DLD1 (cell line): Measurements from ENCODE around the gene LRP1B.

Experiments used
- in situ Hi-C: cut with HindIII; loops from 2 replicates; pipeline ENCODE4 v1.10.0; 2017; ENCODE audit warnings: low sequenced_read_pairs

The LRP1B gene

GRCh38 chr2:141526760-141527159 is 604.1 kb downstream of the LRP1B start:
- in situ Hi-C loops: no loop called here

DNA sequence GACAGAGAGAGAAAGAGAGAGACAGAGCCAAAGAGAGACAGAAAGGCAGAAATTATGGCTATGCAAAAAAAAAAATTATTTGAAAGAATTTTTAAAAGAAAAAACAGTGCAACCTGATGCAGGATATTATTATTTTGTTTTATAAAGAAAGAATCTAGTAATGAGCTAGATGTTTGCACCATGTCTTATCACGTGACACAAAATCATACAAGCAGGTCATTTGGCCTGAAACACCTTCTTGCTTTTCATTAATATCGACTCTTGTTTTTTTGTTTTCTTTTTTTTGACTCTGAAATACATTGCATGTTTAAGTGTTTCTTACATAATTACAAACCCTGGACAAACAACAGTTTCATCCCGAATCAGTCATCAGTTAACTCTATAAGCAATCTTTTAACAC is 606.0 kb downstream of the LRP1B start:
- in situ Hi-C loops: no loop called here

DNA sequence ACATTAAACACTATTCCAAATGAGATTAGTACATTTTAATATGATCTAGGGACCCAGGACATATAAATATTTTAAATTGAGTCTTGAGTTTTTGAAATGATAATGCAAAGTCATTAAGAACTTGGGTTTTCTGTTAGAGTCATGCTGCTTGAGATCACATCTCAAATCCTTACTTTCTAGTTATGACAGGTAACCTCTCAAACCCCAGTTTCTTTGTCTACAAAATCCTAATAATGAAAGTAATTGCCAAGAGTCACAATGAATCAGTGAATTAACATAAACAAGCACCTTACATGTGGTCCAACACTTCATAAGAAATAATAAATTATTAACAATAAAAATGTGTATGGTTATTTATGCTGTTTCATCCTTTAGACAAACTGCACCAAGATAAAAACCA is 607.6 kb downstream of the LRP1B start:
- in situ Hi-C loops: no loop called here

GRCh38 chr2:141522702-141523101 is 608.1 kb downstream of the LRP1B start:
- in situ Hi-C loops: no loop called here

- in situ Hi-C loops: no loop called here
Observed at GRCh38 chr2:141522048-141522447, 608.8 kb downstream of the LRP1B start.

DNA sequence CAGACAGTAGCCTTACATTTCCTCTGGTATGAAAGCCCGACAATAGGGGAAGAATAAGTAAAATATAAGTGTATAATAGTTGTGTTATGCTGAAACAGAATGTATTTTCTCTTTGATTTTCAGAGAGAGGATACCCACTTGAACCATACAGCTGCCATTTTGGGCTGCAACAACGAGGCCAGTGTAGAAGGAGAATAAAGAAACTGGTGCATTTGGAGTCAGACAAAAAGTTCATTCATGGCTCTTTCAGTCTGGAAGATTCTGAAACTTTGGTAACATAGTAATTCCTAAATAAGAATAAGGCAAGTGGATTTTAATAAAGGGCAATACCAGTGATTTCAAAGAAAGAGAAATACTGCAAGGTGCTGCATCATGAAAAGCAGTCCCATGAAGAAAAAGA is 610.9 kb downstream of the LRP1B start:
- in situ Hi-C loops: no loop called here

- in situ Hi-C loops: no loop called here
Observed at GRCh38 chr2:141517852-141518421, 612.9 kb downstream of the LRP1B start.

GRCh38 chr2:141517180-141517851 is 613.5 kb downstream of the LRP1B start:
- in situ Hi-C loops: no loop called here

DNA sequence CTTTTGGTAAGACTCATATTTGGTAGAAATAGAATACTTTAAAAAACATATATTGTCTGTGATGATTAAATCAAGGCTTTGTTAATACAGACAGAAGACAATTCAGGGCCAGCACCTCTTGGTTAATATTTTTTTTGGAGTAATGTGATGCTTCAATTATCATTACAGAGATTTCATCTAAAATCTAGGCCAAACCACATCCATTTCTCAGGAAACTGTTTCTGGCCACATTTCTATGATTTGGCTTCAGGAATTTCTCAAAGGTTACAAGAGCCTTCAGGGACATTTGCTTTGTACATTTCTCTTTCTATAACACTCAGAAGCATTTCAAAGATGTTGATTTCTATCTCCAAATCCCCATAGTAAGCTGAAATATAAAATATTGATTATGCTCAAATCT is 614.9 kb downstream of the LRP1B start:
- in situ Hi-C loops: no loop called here

DNA sequence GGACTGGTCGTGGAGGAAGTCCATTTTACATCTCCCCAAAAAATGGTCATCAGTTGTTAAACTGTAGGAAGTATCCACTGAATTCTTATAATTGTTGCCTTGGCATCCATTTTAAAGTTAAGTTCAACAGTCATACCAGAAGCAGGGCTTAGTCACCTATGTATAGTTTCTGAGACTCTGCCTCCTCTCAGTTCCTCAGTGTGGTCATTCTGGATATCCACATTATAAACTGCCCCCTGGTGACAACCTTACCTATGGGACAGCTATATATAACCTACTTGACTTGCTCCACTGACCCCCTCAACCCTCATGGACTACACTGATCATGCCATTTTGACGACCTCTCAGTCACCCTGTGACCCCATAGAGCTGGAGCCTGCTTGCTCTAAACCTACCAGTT is 617.0 kb downstream of the LRP1B start:
- in situ Hi-C loops: no loop called here

GRCh38 chr2:141508806-141509595 is 621.8 kb downstream of the LRP1B start:
- in situ Hi-C loops: no loop called here

DNA sequence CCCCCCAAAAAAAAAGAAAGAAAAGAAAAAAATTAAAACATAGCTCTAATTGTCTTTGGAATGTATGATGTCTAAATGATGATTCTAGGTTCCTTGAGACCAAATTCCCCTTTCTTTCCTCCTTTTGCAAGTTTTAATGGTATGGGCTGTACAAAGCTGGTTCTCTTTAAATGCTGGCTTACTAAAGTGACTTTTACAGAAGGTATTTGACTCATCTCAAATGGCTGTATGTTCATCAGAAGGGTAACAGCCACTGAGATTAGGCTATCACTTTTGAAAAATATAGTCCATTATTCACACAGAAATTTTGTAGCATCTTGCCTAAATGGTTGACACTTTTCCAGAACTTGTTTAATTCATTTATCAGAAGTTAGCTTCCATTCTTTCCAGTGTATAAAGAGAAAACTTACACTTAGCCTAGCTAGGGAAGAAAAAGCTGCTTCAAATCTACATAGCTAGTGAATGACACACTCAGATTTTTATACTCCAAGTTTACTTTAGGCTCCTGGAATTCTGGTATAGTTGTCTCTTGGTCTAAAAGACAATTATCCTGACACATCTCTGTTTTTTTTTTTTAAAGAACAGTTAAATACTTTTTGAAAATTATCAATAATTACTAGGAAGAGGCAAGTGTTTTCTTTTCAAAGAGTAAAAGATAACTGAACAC is 622.6 kb downstream of the LRP1B start:
- in situ Hi-C loops: no loop called here

DNA sequence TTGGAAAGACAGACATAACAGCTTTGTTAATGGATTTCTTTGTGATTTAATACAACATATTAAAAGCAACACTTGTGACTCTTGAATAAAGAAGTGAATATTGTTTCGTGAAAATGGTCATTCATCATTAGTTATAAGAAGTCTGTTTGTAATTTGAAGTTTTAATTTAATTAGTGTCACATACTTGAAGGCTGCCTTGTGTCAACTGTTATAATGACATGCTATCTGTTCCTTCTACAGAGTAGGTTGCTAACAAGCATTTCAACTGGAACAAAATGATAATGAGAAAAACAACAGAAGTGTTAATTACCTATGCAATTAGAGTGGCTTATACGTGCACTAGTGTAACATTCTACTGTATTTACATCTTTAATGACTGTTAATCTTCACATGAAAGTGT is 624.7 kb downstream of the LRP1B start:
- in situ Hi-C loops: no loop called here

- in situ Hi-C loops: no loop called here
Observed at GRCh38 chr2:141501752-141502151, 629.1 kb downstream of the LRP1B start.

DNA sequence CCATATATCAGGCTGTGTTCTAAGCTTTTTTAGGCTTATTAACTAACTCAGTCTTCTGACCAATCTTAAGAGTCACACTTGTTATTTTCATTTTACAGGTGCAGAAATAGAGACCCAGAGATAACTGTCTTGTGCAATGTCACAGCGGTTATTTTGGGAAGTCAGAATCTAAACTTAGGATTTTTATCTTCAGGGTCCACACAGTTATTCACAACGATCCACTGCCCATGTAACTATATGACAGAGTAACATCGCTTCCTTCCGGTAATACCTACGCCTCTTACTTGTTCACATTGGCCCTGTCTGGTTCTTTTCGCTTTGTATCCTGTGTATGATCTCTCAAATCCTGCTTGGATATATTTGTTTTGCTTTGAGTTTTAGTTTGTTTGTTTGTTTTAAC is 631.7 kb downstream of the LRP1B start:
- in situ Hi-C loops: no loop called here

DNA sequence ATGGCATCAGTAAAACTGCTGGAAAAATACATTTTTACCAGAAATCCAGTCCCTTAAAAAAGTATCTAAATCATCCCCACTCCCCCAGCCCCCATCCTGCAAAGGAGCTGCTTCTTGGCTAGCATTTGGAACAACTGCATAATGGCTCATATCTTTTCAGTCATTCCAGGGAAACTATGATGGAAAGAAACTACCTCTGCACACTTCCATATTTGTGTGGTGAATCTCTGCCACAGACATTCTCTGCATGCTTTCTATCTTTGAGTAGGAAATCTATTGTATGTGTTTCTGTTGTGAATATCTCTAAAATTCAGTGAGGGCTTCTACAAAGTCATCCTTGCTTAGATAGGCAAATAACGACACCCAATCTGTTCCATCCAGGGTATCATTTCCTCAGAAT is 632.3 kb downstream of the LRP1B start:
- in situ Hi-C loops: no loop called here

- in situ Hi-C loops: no loop called here
Observed at GRCh38 chr2:141497272-141497671, 633.5 kb downstream of the LRP1B start.

- in situ Hi-C loops: no loop called here
Observed at GRCh38 chr2:141496810-141497209, 634.0 kb downstream of the LRP1B start.

DNA sequence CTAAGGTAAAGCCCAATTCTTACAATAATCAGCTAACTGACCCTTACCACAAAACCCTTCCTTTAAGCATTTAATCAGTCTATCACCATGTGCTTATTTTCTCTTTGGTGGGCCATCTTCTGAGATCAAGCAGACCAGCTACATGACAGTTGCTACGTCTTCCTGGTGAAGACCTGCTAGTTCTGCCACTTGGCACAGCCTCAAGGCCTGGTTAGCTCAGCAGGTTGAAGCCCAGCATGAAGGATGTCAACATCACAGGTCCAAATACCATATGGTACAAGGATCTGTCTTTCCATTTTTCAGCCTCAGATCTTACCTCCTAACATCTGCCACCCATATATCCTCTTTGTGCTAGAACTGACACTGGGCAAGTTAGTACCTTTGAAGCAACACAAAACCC is 636.9 kb downstream of the LRP1B start:
- in situ Hi-C loops: no loop called here

- in situ Hi-C loops: no loop called here
Observed at GRCh38 chr2:141492816-141493215, 638.0 kb downstream of the LRP1B start.

DNA sequence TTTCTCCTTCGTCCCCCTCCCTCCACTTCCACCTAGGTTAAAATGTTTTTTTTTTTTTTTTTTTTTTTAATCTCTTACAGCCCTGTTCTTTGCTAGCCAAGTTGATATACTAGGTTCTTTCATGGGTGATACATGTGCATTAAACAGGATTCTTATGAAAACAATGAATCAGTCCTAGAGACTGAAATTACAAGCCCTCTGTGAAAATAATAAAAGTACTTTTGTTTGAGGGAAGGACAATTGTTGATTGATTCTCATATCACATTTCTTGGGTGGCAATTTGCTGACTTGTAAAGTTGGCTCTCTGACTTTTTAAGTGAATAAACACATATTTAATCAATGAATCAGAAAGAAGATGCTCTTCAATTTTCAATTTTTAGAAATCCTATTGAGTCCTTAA is 639.9 kb downstream of the LRP1B start:
- in situ Hi-C loops: no loop called here

DNA sequence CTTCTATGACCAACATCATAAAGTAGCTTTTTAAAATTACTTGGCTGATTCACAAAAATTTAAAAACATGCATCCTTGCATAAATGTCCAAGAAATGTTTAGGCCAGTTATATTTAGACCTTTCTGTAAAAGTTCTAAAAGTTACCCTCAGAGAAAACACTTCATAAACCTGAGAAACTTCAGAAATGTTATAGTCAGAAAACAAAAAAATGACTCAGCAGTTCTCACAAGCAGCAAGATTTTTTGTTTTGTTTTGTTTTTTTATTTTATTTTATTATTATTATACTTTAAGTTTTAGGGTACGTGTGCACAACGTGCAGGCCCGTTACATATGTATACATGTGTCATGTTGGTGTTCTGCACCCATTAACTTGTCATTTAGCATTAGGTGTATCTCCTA is 648.1 kb downstream of the LRP1B start:
- in situ Hi-C loops: no loop called here
